ENCODE data around the gene KCNQ2.

The KCNQ2 gene

GRCh38 chr20:63501818-63502670 lies 29.6 kb upstream of the KCNQ2 start:
- peaks cover 22% of the 10 kb centered on the region for H3K27me3 ChIP-seq (ENCODE audit: insufficient read depth, poor library complexity, severe bottlenecking)
- TF ChIP-seq CTCF (IDR thresholded peaks at IDR 0.05; ENCODE audit: insufficient read depth, low read length) (no peak), POLR2AphosphoS5 (IDR thresholded peaks at IDR 0.05; ENCODE audit: low read depth) (no peak), REST (IDR thresholded peaks at IDR 0.05; ENCODE audit: insufficient replicate concordance, low read depth) (no peak), SPI1 (IDR thresholded peaks at IDR 0.05; ENCODE audit: borderline replicate concordance, low read depth) (no peak), GABPA (IDR thresholded peaks at IDR 0.05; ENCODE audit: low read depth) (no peak)
- no peak overlapping the region for H3K27ac ChIP-seq (replicated peaks)
- H3K4me3 ChIP-seq (replicated peaks; ENCODE audit: insufficient read depth, low read length): no peak overlapping the region
- no peak for DNase-seq (ENCODE audit: low read depth in 1 of 2, low spot score in 1 of 2)

- TF ChIP-seq REST (IDR thresholded peaks at IDR 0.05; ENCODE audit: insufficient replicate concordance, low read depth): no peak
- no peak for TF ChIP-seq POLR2AphosphoS5 (IDR thresholded peaks at IDR 0.05; ENCODE audit: low read depth)
- TF ChIP-seq CTCF (IDR thresholded peaks at IDR 0.05; ENCODE audit: insufficient read depth, low read length): no peak
- no peak for TF ChIP-seq GABPA (IDR thresholded peaks at IDR 0.05; ENCODE audit: low read depth)
- no peak for TF ChIP-seq SPI1 (IDR thresholded peaks at IDR 0.05; ENCODE audit: borderline replicate concordance, low read depth)
- Histone ChIP-seq H3K27me3 (ENCODE audit: insufficient read depth, poor library complexity, severe bottlenecking) (peaks cover 25% of the 10 kb centered on the region), H3K4me3 (replicated peaks; ENCODE audit: insufficient read depth, low read length) (no peak overlapping the region), H3K27ac (replicated peaks) (no peak overlapping the region)
- DNase-seq (ENCODE audit: low read depth in 1 of 2, low spot score in 1 of 2): no peak
Observed at GRCh38 chr20:63500902-63501817, 28.7 kb upstream of the KCNQ2 start.

GRCh38 chr20:63500151-63500901 lies 27.9 kb upstream of the KCNQ2 start:
- Histone ChIP-seq H3K27me3 (ENCODE audit: insufficient read depth, poor library complexity, severe bottlenecking) (peaks cover 25% of the 10 kb centered on the region), H3K4me3 (replicated peaks; ENCODE audit: insufficient read depth, low read length) (no peak overlapping the region), H3K27ac (replicated peaks) (no peak overlapping the region)
- TF ChIP-seq GABPA (IDR thresholded peaks at IDR 0.05; ENCODE audit: low read depth) (no peak), POLR2AphosphoS5 (IDR thresholded peaks at IDR 0.05; ENCODE audit: low read depth) (no peak), REST (IDR thresholded peaks at IDR 0.05; ENCODE audit: insufficient replicate concordance, low read depth) (no peak), CTCF (IDR thresholded peaks at IDR 0.05; ENCODE audit: insufficient read depth, low read length) (no peak), SPI1 (IDR thresholded peaks at IDR 0.05; ENCODE audit: borderline replicate concordance, low read depth) (no peak)
- no peak for DNase-seq (ENCODE audit: low read depth in 1 of 2, low spot score in 1 of 2)

Data from HL-60 (cell line).